NK-92 treated with Interleukin-12 subunit alpha and Interleukin-12 subunit beta, amount 100 ng/mL, for 24 hours (cell line): ENCODE results near the gene PPP1R13B.

Source experiments
- DNase-seq: peaks from one replicate; lab custom pipeline; 2025; lab: John Stamatoyannopoulos, UW

Gene PPP1R13B

GRCh38 chr14:103684471-103684870 lies 162.9 kb downstream of the PPP1R13B start:
- no peak for DNase-seq
